Keratinocyte (primary cell): Measurements from ENCODE around the gene KATNB1.

Experiments
- CTCF ChIP-seq, 3 experiments: IDR thresholded peaks in 1 of 3; conservative IDR thresholded peaks in 1 of 3; optimal IDR thresholded peaks in 1 of 3; 2 replicates in 2 of 3; 3 replicates in 1 of 3; pipeline versions ENCODE3 to v1.5.1; 2011; ENCODE audit warnings: low read length in 3 of 3, mild to moderate bottlenecking in 3 of 3, moderate library complexity in 2 of 3, control low read depth in 1 of 3, inconsistent platforms in 1 of 3; ENCODE audit not compliant: insufficient read depth in 2 of 3; ENCODE audit errors: extremely low read depth in 1 of 3
- EZH2 ChIP-seq: IDR thresholded peaks from one replicate; pipeline ENCODE4 v1.6.1; 2012; ENCODE audit warnings: inconsistent platforms, mild to moderate bottlenecking, low read length, moderate library complexity

GRCh38 chr16:57758331-57759117, 23.0 kb downstream of the KATNB1 start:
- TF ChIP-seq CTCF (optimal IDR thresholded peaks at IDR 0.05 in 1 of 3, IDR thresholded peaks at IDR 0.05 in 1 of 3, conservative IDR thresholded peaks at IDR 0.05 in 1 of 3; ENCODE audit: extremely low read depth in 1 of 3, insufficient read depth in 2 of 3, low read length in 3 of 3) (no peak), EZH2 (no peak)
